ENCODE measurements around the gene SNAPIN.

SNAPIN gene

DNA sequence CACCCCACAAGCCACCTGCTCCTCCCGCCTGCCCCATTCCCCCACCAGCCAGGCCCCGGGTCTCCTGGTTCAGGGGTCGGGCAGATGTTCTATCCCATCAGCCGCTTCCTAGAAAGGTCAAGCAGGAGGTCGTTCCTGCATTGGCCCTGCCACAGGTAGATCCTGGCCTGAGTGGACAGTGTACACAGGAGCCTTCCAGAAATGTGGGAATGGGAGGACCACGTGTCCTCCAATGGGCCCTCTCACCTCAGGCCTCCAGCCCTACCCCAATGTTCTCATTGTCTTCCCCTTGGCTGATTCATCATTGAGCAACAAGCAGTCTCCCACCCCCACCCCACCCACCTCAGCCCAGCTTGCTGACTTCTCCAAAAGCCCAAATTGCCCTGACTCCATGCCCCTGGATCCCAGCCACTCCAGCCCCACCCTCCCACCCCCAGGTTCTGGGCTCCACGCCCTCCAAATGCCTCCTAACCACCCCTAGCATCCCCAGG is 47.6 kb upstream of the SNAPIN start:
- TF ChIP-seq BHLHE40 (IDR thresholded peaks at IDR 0.05; ENCODE audit: borderline replicate concordance) (no peak), ARNT (IDR thresholded peaks at IDR 0.05) (no peak), CTBP1 (IDR thresholded peaks at IDR 0.05; ENCODE audit: borderline replicate concordance) (no peak), SP1 (IDR thresholded peaks at IDR 0.05) (no peak), NFRKB (IDR thresholded peaks at IDR 0.05) (no peak), LEF1 (IDR thresholded peaks at IDR 0.05; ENCODE audit: borderline replicate concordance) (no peak), FOXM1 (IDR thresholded peaks at IDR 0.05; ENCODE audit: borderline replicate concordance) (no peak), FOXK2 (IDR thresholded peaks at IDR 0.05) (no peak), ELF4 (IDR thresholded peaks at IDR 0.05) (no peak), PKNOX1 (IDR thresholded peaks at IDR 0.05) (no peak), SUZ12 (IDR thresholded peaks at IDR 0.05) (no peak), L3MBTL2 (conservative IDR thresholded peaks at IDR 0.05) (no peak), ZNF384 (IDR thresholded peaks at IDR 0.05) (no peak), HDGF (IDR thresholded peaks at IDR 0.05; ENCODE audit: borderline replicate concordance) (no peak), TARDBP (IDR thresholded peaks at IDR 0.05) (no peak), FOXA1 (IDR thresholded peaks at IDR 0.05) (no peak)
- ChIA-PET CTCF (no interaction called here), POLR2A (interaction anchor here (1.5 to 3.7 kb wide), 2 partner anchors 16 to 24 kb away, joined by 7 to 31 read pairs; partner anchors contain the start of genes CHTOP and S100A13)
- DNase-seq (ENCODE audit: extremely low spot score), result no peak

DNA sequence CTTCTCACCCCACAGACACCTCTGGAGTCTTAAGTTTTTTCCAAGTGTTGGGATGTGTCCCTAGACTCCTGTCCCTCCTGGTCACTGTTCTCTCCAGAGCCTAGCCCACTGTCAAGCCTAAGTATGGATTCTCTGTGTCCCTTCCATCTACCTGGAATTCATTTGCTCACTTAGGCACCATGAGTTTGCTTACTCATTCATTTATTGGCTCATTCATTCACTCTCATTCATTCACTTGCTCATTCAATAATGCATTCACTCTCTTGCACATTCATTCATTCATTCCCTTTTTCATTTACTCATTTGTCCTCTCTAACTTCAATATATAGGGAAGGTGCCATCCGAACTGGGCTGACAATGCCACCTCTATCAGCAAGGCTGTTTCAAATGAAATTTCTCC is 47.1 kb upstream of the SNAPIN start:
- ChIA-PET CTCF (no interaction called here), POLR2A (interaction anchor here (1.5 to 3.7 kb wide), 2 partner anchors 16 to 23 kb away, joined by 7 to 31 read pairs; partner anchors contain the start of genes CHTOP and S100A13)
- TF ChIP-seq ELF4 (IDR thresholded peaks at IDR 0.05) (no peak), FOXK2 (IDR thresholded peaks at IDR 0.05) (no peak), ARNT (IDR thresholded peaks at IDR 0.05) (no peak), FOXM1 (IDR thresholded peaks at IDR 0.05; ENCODE audit: borderline replicate concordance) (no peak), FOXA1 (IDR thresholded peaks at IDR 0.05) (no peak), BHLHE40 (IDR thresholded peaks at IDR 0.05; ENCODE audit: borderline replicate concordance) (no peak), PKNOX1 (IDR thresholded peaks at IDR 0.05) (no peak), ZNF384 (IDR thresholded peaks at IDR 0.05) (no peak), NFRKB (IDR thresholded peaks at IDR 0.05) (no peak), HDGF (IDR thresholded peaks at IDR 0.05; ENCODE audit: borderline replicate concordance) (no peak), CTBP1 (IDR thresholded peaks at IDR 0.05; ENCODE audit: borderline replicate concordance) (no peak)
- no peak for DNase-seq (ENCODE audit: extremely low spot score)

- no peak for DNase-seq (ENCODE audit: extremely low spot score)
- TF ChIP-seq SP1 (IDR thresholded peaks at IDR 0.05), result no peak
- TF ChIP-seq FOXK2 (IDR thresholded peaks at IDR 0.05), result no peak
- TF ChIP-seq FOXA1 (IDR thresholded peaks at IDR 0.05), result no peak
- TF ChIP-seq HDGF (IDR thresholded peaks at IDR 0.05; ENCODE audit: borderline replicate concordance), result no peak
- TF ChIP-seq LEF1 (IDR thresholded peaks at IDR 0.05; ENCODE audit: borderline replicate concordance), result no peak
- no peak for TF ChIP-seq CTBP1 (IDR thresholded peaks at IDR 0.05; ENCODE audit: borderline replicate concordance)
- no peak for TF ChIP-seq L3MBTL2 (conservative IDR thresholded peaks at IDR 0.05)
- no peak for TF ChIP-seq FOXM1 (IDR thresholded peaks at IDR 0.05; ENCODE audit: borderline replicate concordance)
- no peak for TF ChIP-seq SUZ12 (IDR thresholded peaks at IDR 0.05)
- TF ChIP-seq ELF4 (IDR thresholded peaks at IDR 0.05), result no peak
- TF ChIP-seq ARNT (IDR thresholded peaks at IDR 0.05), result no peak
- TF ChIP-seq NFRKB (IDR thresholded peaks at IDR 0.05), result no peak
- POLR2A ChIA-PET, result interaction anchor here (1.9 to 3.7 kb wide), 2 partner anchors 15 to 22 kb away, joined by 25 to 31 read pairs; partner anchors contain the start of genes CHTOP, S100A1 and S100A13
These were observed 46.3 kb upstream of the SNAPIN start for GRCh38 chr1:153612111-153612754.

DNA sequence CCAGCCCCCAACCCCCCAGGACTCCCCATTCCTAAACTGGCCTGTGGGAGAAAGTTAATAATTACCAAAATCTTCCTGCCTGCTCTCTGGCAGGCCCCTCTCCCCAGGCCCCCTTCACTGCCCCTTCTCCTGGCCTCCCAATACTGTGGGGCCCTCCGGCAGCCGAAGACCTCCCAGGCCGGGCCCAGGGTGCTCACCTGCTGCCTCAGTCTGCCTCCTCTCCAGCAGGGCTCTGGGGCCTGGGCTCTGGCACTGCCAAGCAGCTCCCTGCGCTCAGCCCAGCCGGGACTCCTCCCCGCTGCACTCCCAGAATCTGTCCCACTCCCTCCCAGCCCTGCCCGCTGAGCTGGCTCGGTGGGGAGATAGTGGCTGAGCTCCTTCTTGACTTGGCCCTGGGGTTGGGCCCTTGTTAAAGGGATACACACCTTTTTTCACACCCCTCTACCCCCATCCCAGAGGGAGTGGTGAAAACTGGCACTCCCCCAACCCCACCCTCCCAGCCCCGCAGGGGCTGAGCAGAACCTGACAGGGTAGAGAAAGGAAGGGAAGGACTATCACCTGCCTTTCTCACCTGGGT is 45.7 kb upstream of the SNAPIN start, which contains the start of gene S100A16:
S100A16 (minus strand) TSS at position 383 of the 577 bp plus-strand sequence. CDS start 4,986 bp downstream, outside the sequence.
- ChIA-PET POLR2A (interaction anchor here (1.9 to 3.7 kb wide), 2 partner anchors 14 to 22 kb away, joined by 25 to 31 read pairs; partner anchors contain the start of genes CHTOP, S100A1 and S100A13), CTCF (interaction anchor here (1.0 to 1.5 kb wide), 2 partner anchors 15 to 102 kb away, joined by 3 to 14 read pairs; partner anchors contain the start of gene S100A13)
- TF ChIP-seq NFRKB (IDR thresholded peaks at IDR 0.05), result no peak
- TF ChIP-seq SUZ12 (IDR thresholded peaks at IDR 0.05), result no peak
- no peak for TF ChIP-seq FOXM1 (IDR thresholded peaks at IDR 0.05; ENCODE audit: borderline replicate concordance)
- no peak for TF ChIP-seq BHLHE40 (IDR thresholded peaks at IDR 0.05; ENCODE audit: borderline replicate concordance)
- TF ChIP-seq FOXA1 (IDR thresholded peaks at IDR 0.05), result no peak
- no peak for TF ChIP-seq TARDBP (IDR thresholded peaks at IDR 0.05)
- no peak for TF ChIP-seq LEF1 (IDR thresholded peaks at IDR 0.05; ENCODE audit: borderline replicate concordance)
- TF ChIP-seq ARNT (IDR thresholded peaks at IDR 0.05), result no peak
- no peak for TF ChIP-seq HDGF (IDR thresholded peaks at IDR 0.05; ENCODE audit: borderline replicate concordance)
- no peak for TF ChIP-seq FOXK2 (IDR thresholded peaks at IDR 0.05)
- no peak for DNase-seq (ENCODE audit: extremely low spot score)

More at GRCh38 chr1:153612111-153612754, 46.3 kb upstream of the SNAPIN start:
- CTCF ChIA-PET, result interaction anchor here (1.0 to 1.5 kb wide), 2 partner anchors 15 to 102 kb away, joined by 3 to 14 read pairs; partner anchors contain the start of gene S100A13

GRCh38 chr1:153613406-153613805 is 45.1 kb upstream of the SNAPIN start:
- CTCF ChIA-PET, result interaction anchor here (1.0 kb wide), 1 partner anchor 103 kb away, joined by 3 read pairs; no protein-coding TSS in a partner anchor
- POLR2A ChIA-PET, result interaction anchor here (1.9 to 6.3 kb wide), 3 partner anchors 14 to 21 kb away, joined by 25 to 72 read pairs (median 31); partner anchors contain the start of genes CHTOP, S100A1 and S100A13
- TF ChIP-seq BHLHE40 (IDR thresholded peaks at IDR 0.05; ENCODE audit: borderline replicate concordance) (no peak), PKNOX1 (IDR thresholded peaks at IDR 0.05) (no peak), SUZ12 (IDR thresholded peaks at IDR 0.05) (no peak), LEF1 (IDR thresholded peaks at IDR 0.05; ENCODE audit: borderline replicate concordance) (no peak), SP1 (IDR thresholded peaks at IDR 0.05) (no peak), TARDBP (IDR thresholded peaks at IDR 0.05) (no peak), FOXK2 (IDR thresholded peaks at IDR 0.05) (no peak), CTBP1 (IDR thresholded peaks at IDR 0.05; ENCODE audit: borderline replicate concordance) (no peak), HDGF (IDR thresholded peaks at IDR 0.05; ENCODE audit: borderline replicate concordance) (no peak), ZNF384 (IDR thresholded peaks at IDR 0.05) (no peak), L3MBTL2 (conservative IDR thresholded peaks at IDR 0.05) (no peak)

More at GRCh38 chr1:153613406-153613805, 45.1 kb upstream of the SNAPIN start:
- no peak for DNase-seq (ENCODE audit: extremely low spot score)

Measured in HEK293T (cell line).